Gastrocnemius medialis (tissue), 4 donors: ENCODE results near the gene RFX7. TPM values are rescaled to one million over a fixed set of nuclear protein-coding genes. Genes with fewer than 3 reads are reported as not detected.

Source experiments
- ATAC-seq, 2 donors: fragments of 150-250 bp; one replicate each; pipeline ENCODE4 v1.9.1; 2016
- DNase-seq, 2 donors: peaks; one replicate each; pipeline ENCODE4 v3.0.0-alpha.2; 2019
- H3K27ac ChIP-seq, 4 donors: fragments of 200-600 bp; sonication (generic); 1 replicate in 1 of 4; 2 replicates in 3 of 4; pipeline ENCODE4 v1.5.1; 2016 to 2018; ENCODE audit warnings: mild to moderate bottlenecking in 2 of 4, moderate library complexity in 1 of 4
- H3K27me3 ChIP-seq, 3 donors: fragments of 200-600 bp; sonication (generic) in 2 of 3; 1 replicate in 1 of 3; 2 replicates in 2 of 3; pipeline versions ENCODE4 v1.5.1 to v1.6.0; 2016 to 2019; ENCODE audit warnings: mild to moderate bottlenecking in 1 of 3, moderate library complexity in 1 of 3
- H3K36me3 ChIP-seq, 2 donors: fragments of 200-600 bp; sonication (generic) in 1 of 2; one replicate each; pipeline ENCODE4 v1.5.1; 2017 to 2018
- H3K4me1 ChIP-seq, 2 donors: fragments of 200-600 bp; sonication (generic) in 1 of 2; one replicate each; pipeline ENCODE4 v1.5.1; 2016 to 2017; ENCODE audit warnings: mild to moderate bottlenecking in 2 of 2
- H3K4me3 ChIP-seq, 4 donors: fragments of 200-600 bp; sonication (generic) in 3 of 4; 1 replicate in 1 of 4; 2 replicates in 3 of 4; pipeline ENCODE4 v1.5.1; 2016 to 2019; ENCODE audit warnings: mild to moderate bottlenecking in 2 of 4
- H3K9me3 ChIP-seq, 3 donors: fragments of 200-600 bp; sonication (generic) in 2 of 3; 1 replicate in 1 of 3; 2 replicates in 2 of 3; pipeline ENCODE4 v1.5.1; 2016 to 2019
- CTCF ChIP-seq, 5 experiments: fragments of 450-650 bp in 3 of 5; fragments of 200-600 bp in 2 of 5; sonication (generic) in 2 of 5; IDR thresholded peaks in 4 of 5; conservative IDR thresholded peaks in 1 of 5; 1 replicate in 4 of 5; 2 replicates in 1 of 5; pipeline ENCODE4 v1.5.1; 2016 to 2019; ENCODE audit warnings: antibody characterized with exemption in 5 of 5, mild to moderate bottlenecking in 3 of 5, moderate library complexity in 3 of 5
- POLR2A ChIP-seq, 2 donors: fragments of 450-650 bp; IDR thresholded peaks; one replicate each; pipeline ENCODE4 v1.6.1; 2017; ENCODE audit warnings: antibody characterized with exemption in 2 of 2, mild to moderate bottlenecking in 2 of 2, moderate library complexity in 2 of 2
- in situ Hi-C, 4 donors: fragments of 200-750 bp; cut with MboI; loops; one replicate each; pipeline versions ENCODE4 v1.15.0 to v1.8.0; 2017; ENCODE audit warnings: low sequenced_read_pairs in 4 of 4
- intact Hi-C: fragments of 100-400 bp; cut with DNase I; formaldehyde crosslinking; loops from one replicate; pipeline ENCODE4 v1.15.1; 2023; ENCODE audit warnings: low total_unique reads
- total RNA-seq, 4 donors: library from RNA; depleted of rRNA; stranded (reverse); fragments of >200 nt; gene quantifications; one replicate each; pipeline versions ENCODE4 v1.1.0 to v1.2.3, GENCODE V29; 2016

RFX7 gene
- total RNA-seq = 10 to 100 TPM in 2 of 4 donors, 1 to 10 TPM in 2; 9.6 to 11.7 (median 10.7) TPM

GRCh38 chr15:56243163-56244037 is at the start of gene RFX7:
Gene RFX7, minus strand, starts transcription at chr15:56243879. Its CDS starts 594 bp downstream, at chr15:56243285.
- no peaks in the 10 kb centered on the region for H3K36me3 ChIP-seq
- in situ Hi-C loops (loop anchor here in 1 of 4 donors (25.0 kb wide), 2 partner anchors 106 to 256 kb away; partner anchors contain the start of gene NEDD4), intact Hi-C loops (loop anchor here (2.0 to 10.0 kb wide), 7 partner anchors 66 to 1049 kb away; partner anchors contain the start of genes NEDD4, RSL24D1 and TEX9)
- H3K4me1 ChIP-seq = peaks cover 44 to 46% of the 10 kb centered on the region in 2 donors
- no peaks in the 10 kb centered on the region for H3K27me3 ChIP-seq
- DNase-seq (peak; percentile 34 to 69), ATAC-seq (peak; percentile 67 to 68)
- peak within 1 kb of the TSS; percentile 89 to 98 (median 98) for H3K27ac ChIP-seq
- no peaks in the 10 kb centered on the region for H3K9me3 ChIP-seq
- peak within 1 kb of the TSS; percentile 76 to 98 (median 84) for H3K4me3 ChIP-seq
- peak in 2 of 5 experiments; percentile 5 to 10 for TF ChIP-seq CTCF (IDR thresholded peaks at IDR 0.05 in 4 of 5, conservative IDR thresholded peaks at IDR 0.05 in 1 of 5)
- TF ChIP-seq POLR2A (IDR thresholded peaks at IDR 0.05) = peak; percentile 43 to 54

GRCh38 chr15:56292546-56293316 is 49.1 kb upstream of the RFX7 start:
- intact Hi-C loops = no loop called here

GRCh38 chr15:56291741-56292140 is 48.1 kb upstream of the RFX7 start:
- ATAC-seq = no peak
- TF ChIP-seq POLR2A (IDR thresholded peaks at IDR 0.05) = no peak
- no peak for TF ChIP-seq CTCF (IDR thresholded peaks at IDR 0.05 in 4 of 5, conservative IDR thresholded peaks at IDR 0.05 in 1 of 5)
- Histone ChIP-seq H3K36me3 (no peaks in the 10 kb centered on the region), H3K9me3 (no peaks in the 10 kb centered on the region), H3K27me3 (no peaks in the 10 kb centered on the region), H3K27ac (no peak overlapping the region), H3K4me3 (no peak overlapping the region), H3K4me1 (no peaks in the 10 kb centered on the region)
- DNase-seq = no peak
- intact Hi-C loops = no loop called here
- in situ Hi-C loops = no loop called here

More at GRCh38 chr15:56292546-56293316, 49.1 kb upstream of the RFX7 start:
- no peak overlapping the region for H3K27ac ChIP-seq
- no peaks in the 10 kb centered on the region for H3K36me3 ChIP-seq
- H3K4me3 ChIP-seq = no peak overlapping the region
- ATAC-seq = no peak
- TF ChIP-seq POLR2A (IDR thresholded peaks at IDR 0.05) = no peak
- TF ChIP-seq CTCF (IDR thresholded peaks at IDR 0.05 in 4 of 5, conservative IDR thresholded peaks at IDR 0.05 in 1 of 5) = no peak
- in situ Hi-C loops = no loop called here
- no peak for DNase-seq
- no peaks in the 10 kb centered on the region for H3K9me3 ChIP-seq
- H3K27me3 ChIP-seq = no peaks in the 10 kb centered on the region
- no peaks in the 10 kb centered on the region for H3K4me1 ChIP-seq

- H3K4me3 ChIP-seq = no peak overlapping the region
- no peaks in the 10 kb centered on the region for H3K27me3 ChIP-seq
- TF ChIP-seq CTCF (IDR thresholded peaks at IDR 0.05 in 4 of 5, conservative IDR thresholded peaks at IDR 0.05 in 1 of 5) (no peak), POLR2A (IDR thresholded peaks at IDR 0.05) (no peak)
- in situ Hi-C loops (no loop called here), intact Hi-C loops (no loop called here)
- ATAC-seq (no peak), DNase-seq (no peak)
- no peaks in the 10 kb centered on the region for H3K36me3 ChIP-seq
- no peaks in the 10 kb centered on the region for H3K9me3 ChIP-seq
- H3K4me1 ChIP-seq = no peaks in the 10 kb centered on the region
- H3K27ac ChIP-seq = no peak overlapping the region
Measured at GRCh38 chr15:56286213-56286612, 42.5 kb upstream of the RFX7 start.
